Measurements from ENCODE around the gene VAV2. TPM values are rescaled to one million over a fixed set of nuclear protein-coding genes. Genes with fewer than 3 reads are reported as not detected.

The VAV2 gene
- total RNA-seq, 2 experiments from 2014 or later: 11.0 to 27.8 TPM

DNA sequence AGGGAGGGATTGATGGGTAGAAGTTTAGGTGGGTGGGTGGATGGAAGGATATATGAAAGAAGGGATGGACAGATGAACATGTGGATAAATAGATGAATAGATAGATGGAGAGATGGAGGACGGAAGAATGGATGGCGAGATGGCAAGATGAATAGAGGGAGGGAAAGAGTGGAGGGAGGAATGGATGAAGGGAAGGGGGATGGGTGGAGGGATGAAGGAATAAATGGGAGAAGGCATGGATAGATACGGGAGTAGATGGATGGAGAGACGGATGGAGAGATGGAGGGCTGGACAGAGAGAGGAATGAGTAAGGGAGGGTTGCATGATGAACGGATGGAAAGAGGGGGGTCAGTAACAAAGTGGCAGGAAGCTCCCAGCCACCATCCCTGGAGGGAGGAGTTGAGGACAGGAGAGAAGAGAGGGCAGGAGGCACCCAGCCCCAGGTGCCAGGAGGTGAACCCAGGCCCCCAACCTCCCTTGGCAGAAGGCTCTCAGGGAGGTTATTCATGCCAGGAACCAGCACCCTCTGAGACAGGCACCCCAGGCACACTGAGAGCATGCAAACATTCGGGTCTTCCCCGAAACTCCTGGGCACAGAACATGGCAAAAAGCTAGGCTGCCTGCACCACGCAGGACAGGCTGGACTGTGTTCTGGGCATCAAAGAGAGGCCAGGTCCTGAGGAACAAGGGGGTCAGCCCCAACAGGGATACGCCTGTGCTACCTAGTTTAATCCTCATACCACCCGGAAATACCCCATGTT is 263.1 kb downstream of the VAV2 start:
- no peak overlapping the region for H3K4me3 ChIP-seq (ENCODE audit: low read depth, low read length, poor library complexity, severe bottlenecking)

DNA sequence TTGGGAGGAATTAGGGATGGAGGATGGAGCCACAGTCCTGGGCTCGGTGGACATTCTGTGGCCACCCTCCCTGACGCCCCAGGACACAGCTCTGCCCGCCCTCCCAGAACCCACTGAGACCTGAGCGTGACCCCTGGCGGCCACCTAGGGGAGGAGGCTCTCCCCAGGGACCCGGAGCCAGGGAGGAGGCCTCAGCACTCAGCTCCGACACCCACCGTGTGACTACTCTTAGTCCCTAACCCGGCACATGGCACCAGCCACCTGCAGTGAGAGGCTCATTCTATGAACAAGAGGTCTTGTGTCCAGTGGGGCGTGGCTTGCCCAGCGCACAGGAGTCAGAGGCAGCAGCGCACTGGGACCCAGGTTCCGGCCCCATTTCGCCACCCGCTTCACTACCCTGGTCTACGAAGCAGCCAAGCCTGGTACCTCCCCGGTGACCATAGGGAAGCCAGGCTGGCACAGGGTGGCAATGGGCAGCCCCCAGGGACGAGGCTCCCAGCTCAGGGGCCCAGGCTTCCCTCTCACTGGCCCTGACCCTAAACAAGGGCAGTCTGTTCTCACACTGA is 264.2 kb downstream of the VAV2 start:
- Histone ChIP-seq H3K9me3 (ENCODE audit: low read length) (no peaks in the 10 kb centered on the region), H4K20me1 (ENCODE audit: insufficient read depth, low read length) (no peaks in the 10 kb centered on the region), H3K27ac (ENCODE audit: low read depth, low read length, poor library complexity, severe bottlenecking) (no peak overlapping the region), H3K36me3 (ENCODE audit: insufficient read depth, low read length) (no peaks in the 10 kb centered on the region), H2AFZ (ENCODE audit: low read length) (no peak overlapping the region), H3K4me1 (ENCODE audit: insufficient read depth, low read length, poor library complexity, severe bottlenecking) (no peaks in the 10 kb centered on the region), H3K4me2 (ENCODE audit: low read length) (no peak overlapping the region), H3K4me3 (ENCODE audit: low read depth, low read length, poor library complexity, severe bottlenecking) (no peak overlapping the region), H3K79me2 (ENCODE audit: insufficient read depth, low read depth, low read length) (no peaks in the 10 kb centered on the region), H3K9me2 (ENCODE audit: insufficient read depth, low read length) (no peaks in the 10 kb centered on the region)
- no peak for TF ChIP-seq EZH2phosphoT487 (IDR thresholded peaks at IDR 0.05; ENCODE audit: borderline replicate concordance, low read depth, low read length)
- TF ChIP-seq, protein P1, sequence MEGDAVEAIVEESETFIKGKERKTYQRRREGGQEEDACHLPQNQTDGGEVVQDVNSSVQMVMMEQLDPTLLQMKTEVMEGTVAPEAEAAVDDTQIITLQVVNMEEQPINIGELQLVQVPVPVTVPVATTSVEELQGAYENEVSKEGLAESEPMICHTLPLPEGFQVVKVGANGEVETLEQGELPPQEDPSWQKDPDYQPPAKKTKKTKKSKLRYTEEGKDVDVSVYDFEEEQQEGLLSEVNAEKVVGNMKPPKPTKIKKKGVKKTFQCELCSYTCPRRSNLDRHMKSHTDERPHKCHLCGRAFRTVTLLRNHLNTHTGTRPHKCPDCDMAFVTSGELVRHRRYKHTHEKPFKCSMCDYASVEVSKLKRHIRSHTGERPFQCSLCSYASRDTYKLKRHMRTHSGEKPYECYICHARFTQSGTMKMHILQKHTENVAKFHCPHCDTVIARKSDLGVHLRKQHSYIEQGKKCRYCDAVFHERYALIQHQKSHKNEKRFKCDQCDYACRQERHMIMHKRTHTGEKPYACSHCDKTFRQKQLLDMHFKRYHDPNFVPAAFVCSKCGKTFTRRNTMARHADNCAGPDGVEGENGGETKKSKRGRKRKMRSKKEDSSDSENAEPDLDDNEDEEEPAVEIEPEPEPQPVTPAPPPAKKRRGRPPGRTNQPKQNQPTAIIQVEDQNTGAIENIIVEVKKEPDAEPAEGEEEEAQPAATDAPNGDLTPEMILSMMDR (conservative IDR thresholded peaks at IDR 0.05; ENCODE audit: low read length): no peak
- intact Hi-C loops (cut with micrococcal nuclease; ENCODE audit: unreplicated experiment): loop anchor here (2.0 kb wide), 1 partner anchor 123 kb away; no protein-coding TSS in a partner anchor
- BruUV-seq (replicated peaks): no TSS peak
- CTCF ChIA-PET (ENCODE audit: unreplicated experiment): no interaction called here
- POLR2A ChIA-PET: no interaction called here
- no peak for DNase-seq (ENCODE audit: low spot score)

More for the DNA sequence above, 263.1 kb downstream of the VAV2 start:
- TF ChIP-seq, protein P1 (conservative IDR thresholded peaks at IDR 0.05; ENCODE audit: low read length): no peak
- no peak for TF ChIP-seq EZH2phosphoT487 (IDR thresholded peaks at IDR 0.05; ENCODE audit: borderline replicate concordance, low read depth, low read length)
- H2AFZ ChIP-seq (ENCODE audit: low read length): no peak overlapping the region
- no peaks in the 10 kb centered on the region for H3K9me3 ChIP-seq (ENCODE audit: low read length)
- H3K4me1 ChIP-seq (ENCODE audit: insufficient read depth, low read length, poor library complexity, severe bottlenecking): no peaks in the 10 kb centered on the region
- no peak overlapping the region for H3K27ac ChIP-seq (ENCODE audit: low read depth, low read length, poor library complexity, severe bottlenecking)
- H3K4me2 ChIP-seq (ENCODE audit: low read length): no peak overlapping the region
- no TSS peak for BruUV-seq (replicated peaks)
- ChIA-PET CTCF (ENCODE audit: unreplicated experiment) (no interaction called here), POLR2A (no interaction called here)
- no peaks in the 10 kb centered on the region for H3K9me2 ChIP-seq (ENCODE audit: insufficient read depth, low read length)
- no peaks in the 10 kb centered on the region for H3K36me3 ChIP-seq (ENCODE audit: insufficient read depth, low read length)
- DNase-seq (ENCODE audit: low spot score): no peak
- H3K79me2 ChIP-seq (ENCODE audit: insufficient read depth, low read depth, low read length): no peaks in the 10 kb centered on the region
- no peaks in the 10 kb centered on the region for H4K20me1 ChIP-seq (ENCODE audit: insufficient read depth, low read length)
- intact Hi-C loops (cut with micrococcal nuclease; ENCODE audit: unreplicated experiment): no loop called here
